Fibroblast of pulmonary artery (primary cell): ENCODE data around the gene DOCK4.
A peak's percentile ranks its signal among the peaks of the same experiment; 100 is the strongest.

Experiments used
- DNase-seq: peaks from one replicate; pipeline ENCODE4 v3.0.0-alpha.2; 2010; ENCODE audit warnings: low read depth
- H3K4me3 ChIP-seq: replicated peaks from 2 replicates; pipeline ENCODE4 v1.5.1; 2011; ENCODE audit warnings: low read depth, mild to moderate bottlenecking, control low read depth, low read length, moderate library complexity
- TF ChIP-seq, protein P1 (sequence below): IDR thresholded peaks from 2 replicates; pipeline ENCODE4 v1.5.1; 2011; ENCODE audit warnings: mild to moderate bottlenecking, control low read depth, low read length, inconsistent platforms; ENCODE audit errors: missing control alignments

Gene DOCK4

DNA sequence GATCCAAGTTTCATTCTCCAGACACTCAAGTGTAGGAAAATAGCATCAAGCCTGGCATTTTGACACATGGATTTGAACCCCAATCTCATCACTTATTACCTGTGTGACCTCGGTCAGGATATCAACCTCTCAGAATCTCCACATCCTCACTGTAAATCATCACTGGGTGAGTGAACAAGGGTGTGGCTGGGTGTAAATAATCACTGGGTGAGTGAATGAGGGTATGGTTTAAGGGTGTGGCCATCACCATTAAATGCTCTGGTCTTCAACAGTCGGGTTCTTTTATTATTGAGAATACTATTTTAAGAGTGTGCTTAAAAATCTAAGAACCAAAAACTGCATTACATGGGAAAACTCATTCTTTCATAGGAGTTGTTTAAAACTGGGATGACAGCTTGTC, 200.1 kb downstream of the DOCK4 start:
- DNase-seq, result no peak
- TF ChIP-seq, protein P1, sequence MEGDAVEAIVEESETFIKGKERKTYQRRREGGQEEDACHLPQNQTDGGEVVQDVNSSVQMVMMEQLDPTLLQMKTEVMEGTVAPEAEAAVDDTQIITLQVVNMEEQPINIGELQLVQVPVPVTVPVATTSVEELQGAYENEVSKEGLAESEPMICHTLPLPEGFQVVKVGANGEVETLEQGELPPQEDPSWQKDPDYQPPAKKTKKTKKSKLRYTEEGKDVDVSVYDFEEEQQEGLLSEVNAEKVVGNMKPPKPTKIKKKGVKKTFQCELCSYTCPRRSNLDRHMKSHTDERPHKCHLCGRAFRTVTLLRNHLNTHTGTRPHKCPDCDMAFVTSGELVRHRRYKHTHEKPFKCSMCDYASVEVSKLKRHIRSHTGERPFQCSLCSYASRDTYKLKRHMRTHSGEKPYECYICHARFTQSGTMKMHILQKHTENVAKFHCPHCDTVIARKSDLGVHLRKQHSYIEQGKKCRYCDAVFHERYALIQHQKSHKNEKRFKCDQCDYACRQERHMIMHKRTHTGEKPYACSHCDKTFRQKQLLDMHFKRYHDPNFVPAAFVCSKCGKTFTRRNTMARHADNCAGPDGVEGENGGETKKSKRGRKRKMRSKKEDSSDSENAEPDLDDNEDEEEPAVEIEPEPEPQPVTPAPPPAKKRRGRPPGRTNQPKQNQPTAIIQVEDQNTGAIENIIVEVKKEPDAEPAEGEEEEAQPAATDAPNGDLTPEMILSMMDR, result no peak

DNA sequence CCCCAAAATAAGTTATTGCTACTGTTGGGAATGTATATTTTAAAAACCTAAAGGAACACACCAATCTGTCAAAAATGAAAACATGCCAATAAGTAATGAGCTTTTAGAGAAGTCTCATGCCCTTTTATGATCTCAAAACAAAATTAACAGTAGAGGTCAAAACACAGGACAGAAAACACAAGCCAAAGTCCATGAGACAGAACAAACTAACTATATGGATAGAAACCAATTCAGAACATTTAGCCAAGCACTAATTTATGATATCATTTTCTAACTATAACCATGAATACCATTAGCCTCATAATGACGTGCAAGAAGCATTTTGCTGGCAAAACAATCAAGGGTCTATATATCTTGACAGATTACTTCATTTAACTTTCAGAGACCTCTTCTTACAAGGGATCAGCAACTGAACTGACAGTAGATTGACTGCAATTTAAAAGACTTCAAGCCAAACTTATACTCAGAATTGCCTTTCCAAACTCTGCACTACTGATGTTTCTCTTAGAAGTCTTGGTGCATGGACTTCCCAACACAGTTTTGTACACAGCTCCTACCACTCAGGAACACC, 200.9 kb downstream of the DOCK4 start:
- no peak overlapping the region for H3K4me3 ChIP-seq
- no peak for DNase-seq
- TF ChIP-seq, protein P1, result no peak

More for the DNA sequence above, 200.1 kb downstream of the DOCK4 start:
- H3K4me3 ChIP-seq, result no peak overlapping the region

DNA sequence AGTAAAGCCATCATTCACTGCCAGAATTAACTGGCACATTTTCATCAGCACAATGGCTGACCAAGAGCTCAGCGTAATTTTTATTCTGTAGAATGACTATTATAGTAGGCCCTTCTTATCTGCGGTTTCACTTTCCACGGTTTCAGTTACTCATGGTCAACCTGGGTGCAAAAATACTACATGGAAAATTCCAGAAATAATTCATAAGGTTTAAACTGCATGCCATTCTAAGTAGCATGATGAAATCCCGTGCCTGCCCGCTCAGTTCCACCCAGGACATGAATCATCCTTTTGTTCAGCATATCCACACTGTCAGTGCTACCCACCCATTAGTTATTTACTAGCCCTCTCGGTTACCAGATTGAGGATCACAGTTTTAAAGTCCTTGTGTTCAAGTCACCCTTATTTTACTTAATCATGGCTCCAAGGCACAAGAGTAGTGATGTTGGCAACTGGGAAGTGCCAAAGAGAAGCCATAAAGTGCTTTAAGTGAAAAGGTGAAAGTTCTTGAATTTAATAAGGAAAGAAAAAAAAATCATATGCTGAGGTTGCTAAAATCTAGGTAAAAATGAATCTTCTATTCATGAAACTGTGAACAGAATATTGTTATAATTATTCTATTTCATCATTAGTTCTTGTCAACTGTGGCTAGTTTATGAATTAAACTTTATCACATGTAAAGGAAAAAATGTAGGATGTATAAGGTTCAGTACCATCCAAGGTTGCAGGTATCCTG, 204.9 kb downstream of the DOCK4 start:
- H3K4me3 ChIP-seq, result no peak overlapping the region
- DNase-seq, result peak; percentile 95
- TF ChIP-seq, protein P1, result no peak

DNA sequence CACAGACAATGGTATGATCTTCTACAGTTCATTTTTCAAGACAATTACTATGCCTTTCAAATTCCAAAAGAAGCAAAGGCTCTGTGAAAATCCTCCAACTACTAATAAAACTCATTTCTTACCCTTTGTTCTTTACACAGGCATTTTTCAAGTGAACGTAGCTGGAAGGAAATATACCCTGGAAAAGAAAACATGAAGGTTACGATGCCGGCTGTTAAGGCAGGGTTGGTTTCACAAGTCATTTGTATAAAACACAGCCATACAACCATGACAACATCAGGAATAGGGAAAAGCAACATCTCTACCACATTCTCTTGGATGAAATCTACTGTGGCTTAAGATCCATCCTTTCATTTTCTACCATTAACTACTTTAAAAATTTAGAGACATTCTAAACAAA, 207.9 kb downstream of the DOCK4 start:
- no peak overlapping the region for H3K4me3 ChIP-seq
- no peak for DNase-seq
- TF ChIP-seq, protein P1, result no peak

DNA sequence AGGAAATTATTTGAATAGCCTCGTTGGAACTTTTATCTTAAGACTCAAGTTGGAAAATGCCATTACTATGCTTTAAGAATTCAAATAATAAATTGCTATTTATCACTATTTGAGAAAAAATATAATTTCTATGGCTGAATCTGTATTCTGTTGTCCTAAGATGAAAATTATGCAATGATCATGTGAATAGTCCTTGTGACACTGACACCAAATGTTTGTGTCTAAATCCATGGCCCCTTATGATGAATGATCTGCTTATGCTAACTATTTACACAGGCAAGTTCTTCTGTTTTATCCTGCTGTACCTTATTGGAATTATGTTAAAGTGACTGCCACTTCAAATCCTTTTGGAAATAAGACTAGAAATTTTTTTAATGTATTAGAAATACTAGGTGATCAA, 208.7 kb downstream of the DOCK4 start:
- no peak for DNase-seq
- TF ChIP-seq, protein P1, result no peak
- no peak overlapping the region for H3K4me3 ChIP-seq

DNA sequence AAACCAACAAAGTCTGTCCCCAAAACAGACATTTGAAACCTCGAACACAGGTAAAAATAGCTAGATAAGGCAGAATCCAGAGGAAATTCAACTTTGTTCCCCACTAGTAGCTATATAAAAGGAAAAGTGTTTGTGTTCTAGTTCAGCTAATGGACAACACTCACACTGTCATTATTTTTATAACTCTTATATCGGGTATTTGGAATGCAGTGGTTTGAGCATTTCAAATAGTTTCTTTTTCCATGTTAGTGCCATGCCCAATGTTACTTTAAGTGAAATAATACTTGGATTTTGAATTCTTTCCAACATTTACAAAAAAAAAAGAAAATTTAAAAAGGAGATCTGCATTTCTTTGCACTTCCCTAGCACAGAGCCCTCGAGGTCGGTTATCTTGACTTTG, 213.6 kb downstream of the DOCK4 start:
- TF ChIP-seq, protein P1, result no peak
- DNase-seq, result no peak
- no peak overlapping the region for H3K4me3 ChIP-seq

DNA sequence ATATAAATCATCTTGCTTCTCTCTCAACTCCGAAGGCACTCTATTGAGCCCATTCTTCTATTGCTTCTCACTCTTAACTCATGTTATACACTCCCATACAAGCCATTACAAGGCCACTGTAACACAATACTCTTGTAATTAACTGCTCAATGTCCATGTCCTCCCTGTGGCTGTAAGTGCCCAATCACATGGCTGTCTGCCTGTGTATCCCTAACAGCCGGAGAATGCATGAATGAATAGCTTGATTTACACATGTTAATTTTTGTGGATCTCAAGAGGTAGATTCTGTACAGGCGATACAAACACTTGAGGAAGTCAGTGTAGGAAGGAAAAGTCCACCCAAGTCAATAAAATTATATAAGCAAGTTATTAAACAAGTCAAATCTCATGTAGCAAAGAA, 215.6 kb downstream of the DOCK4 start:
- DNase-seq, result no peak
- no peak overlapping the region for H3K4me3 ChIP-seq
- TF ChIP-seq, protein P1, result no peak
